Activated naive CD4-positive, alpha-beta T cell treated with anti-CD3 and anti-CD28 coated beads, Interleukin-2, amount 50 U/mL, for 72 hours (primary cell): ENCODE data around the gene ACP6. TPM values are rescaled to one million over a fixed set of nuclear protein-coding genes. Genes with fewer than 3 reads are reported as not detected.
"Not testable (repeated sequence)": the region's sequence is repeated elsewhere in the genome, so short reads cannot be mapped to it uniquely, and the experiment has no call there.

Experiments
- ATAC-seq, 2 donors: fragments of 150-1000 bp; cut with Tn5 transposase; 2 replicates each; pipeline ENCODE4 v1.10.0; 2021; ENCODE audit warnings: mild to moderate bottlenecking in 2 of 2, moderate library complexity in 2 of 2
- DNase-seq, 2 donors: peaks; one replicate each; pipeline ENCODE4 v3.0.0; 2021 to 2022; ENCODE audit warnings: low spot score in 2 of 2
- H3K27ac Mint-ChIP-seq, 2 donors: one replicate each; pipeline ENCODE4 v1.8.0; 2022; ENCODE audit warnings: mild to moderate bottlenecking in 2 of 2, mixed read lengths in 2 of 2
- H3K36me3 Mint-ChIP-seq, 2 donors: one replicate each; pipeline ENCODE4 v1.8.0; 2022; ENCODE audit warnings: mixed read lengths in 2 of 2
- H3K9me3 Mint-ChIP-seq, 2 donors: one replicate each; pipeline ENCODE4 v1.8.0; 2022; ENCODE audit warnings: mixed read lengths in 2 of 2
- total RNA-seq, 2 donors: library from RNA; stranded (reverse); gene quantifications; one replicate each; pipeline ENCODE4 v1.2.3, GENCODE V29; 2022

ACP6 gene
- total RNA-seq, 2 donors from 2014 or later, result 9.0 to 19.6 TPM

DNA sequence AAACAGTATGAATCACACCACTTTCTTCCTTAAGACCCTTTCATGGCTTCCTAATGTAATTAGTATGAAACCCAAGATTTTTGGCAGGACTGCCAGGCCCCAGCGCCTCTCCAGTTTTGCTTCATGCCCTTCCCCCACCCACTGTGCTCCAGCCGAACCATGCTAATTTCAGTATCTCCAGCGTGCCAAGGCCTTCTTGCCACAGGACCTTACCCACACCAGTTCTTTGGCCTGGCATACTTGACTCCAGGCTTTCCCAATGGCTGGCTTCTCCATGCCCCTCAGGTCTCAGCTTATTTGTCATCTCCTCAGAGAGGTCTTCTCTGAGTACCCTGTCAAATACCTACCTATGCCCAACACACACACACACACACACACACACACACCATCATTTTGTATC lies 38.5 kb downstream of the ACP6 start:
- DNase-seq (no peak), ATAC-seq (no peak)
- Mint-ChIP-seq H3K27ac (no peak overlapping the region), H3K36me3 (no peaks in the 10 kb centered on the region), H3K9me3 (no peaks in the 10 kb centered on the region)

DNA sequence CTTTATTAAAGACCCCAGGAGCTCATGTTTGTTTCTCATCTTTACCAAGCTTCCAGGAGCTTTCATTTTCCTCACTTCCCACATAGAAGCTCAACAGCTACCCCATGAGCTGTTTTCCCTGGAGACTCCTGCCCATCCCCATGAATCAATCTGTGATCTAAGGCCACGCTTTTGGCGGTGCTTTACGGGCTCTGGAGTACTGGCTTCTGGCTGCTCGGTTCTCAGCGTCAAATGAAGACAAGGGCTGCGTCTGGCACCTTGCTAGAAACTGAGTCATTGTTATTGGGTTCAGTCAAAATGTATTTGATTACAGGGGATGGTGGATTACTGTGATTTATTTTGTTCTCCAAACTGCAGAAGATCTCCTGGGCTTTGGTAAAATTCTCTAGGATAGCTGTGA lies 39.9 kb downstream of the ACP6 start:
- H3K27ac Mint-ChIP-seq, result peak overlapping the region in 1 of 2 donors; percentile 16
- H3K36me3 Mint-ChIP-seq, result no peaks in the 10 kb centered on the region
- no peak for ATAC-seq
- no peak for DNase-seq
- no peaks in the 10 kb centered on the region for H3K9me3 Mint-ChIP-seq

- DNase-seq (no peak), ATAC-seq (no peak)
- Mint-ChIP-seq H3K27ac (peak overlapping the region in 1 of 2 donors; percentile 16), H3K9me3 (no peaks in the 10 kb centered on the region), H3K36me3 (no peaks in the 10 kb centered on the region)
Observed at GRCh38 chr1:147630022-147630421, 40.3 kb downstream of the ACP6 start.

DNA sequence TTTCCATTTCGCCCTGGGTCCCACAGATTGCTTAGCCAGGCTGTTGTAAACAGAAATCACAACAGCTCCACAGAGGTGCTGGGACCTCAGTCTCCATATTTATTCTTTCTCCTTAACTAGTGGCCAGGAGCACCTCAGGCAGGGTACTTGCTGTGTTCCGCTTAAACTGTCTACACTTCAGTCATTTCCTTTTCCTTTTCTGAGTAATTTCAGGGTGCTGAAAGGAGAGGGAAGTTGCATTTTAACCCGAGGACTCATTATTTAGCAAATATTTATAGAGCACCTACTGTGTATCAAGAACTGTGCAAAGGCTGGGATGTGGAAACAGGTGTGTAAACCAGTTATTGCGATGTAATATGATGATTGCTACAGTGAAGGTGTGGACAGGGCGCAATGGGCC lies 41.9 kb downstream of the ACP6 start:
- ATAC-seq, result no peak
- no peak for DNase-seq
- Mint-ChIP-seq H3K27ac (no peak overlapping the region), H3K9me3 (no peaks in the 10 kb centered on the region), H3K36me3 (no peaks in the 10 kb centered on the region)

GRCh38 chr1:147627435-147628110 lies 42.8 kb downstream of the ACP6 start:
- Mint-ChIP-seq H3K36me3 (no peaks in the 10 kb centered on the region), H3K27ac (peak overlapping the region in 1 of 2 donors; percentile 5), H3K9me3 (no peaks in the 10 kb centered on the region)
- ATAC-seq (peak; percentile 66 to 82), DNase-seq (peak in 1 of 2 donors; percentile 59)

- H3K36me3 Mint-ChIP-seq, result no peaks in the 10 kb centered on the region
- no peak for DNase-seq
- H3K27ac Mint-ChIP-seq, result peak overlapping the region in 1 of 2 donors; percentile 5
- ATAC-seq, result no peak
- no peaks in the 10 kb centered on the region for H3K9me3 Mint-ChIP-seq
Observed at GRCh38 chr1:147626739-147627138, 43.6 kb downstream of the ACP6 start.

GRCh38 chr1:147626291-147626690 lies 44.0 kb downstream of the ACP6 start:
- no peaks in the 10 kb centered on the region for H3K9me3 Mint-ChIP-seq
- DNase-seq, result no peak
- H3K27ac Mint-ChIP-seq, result peak overlapping the region in 1 of 2 donors; percentile 45
- ATAC-seq, result peak in 1 of 2 donors; percentile 28
- no peaks in the 10 kb centered on the region for H3K36me3 Mint-ChIP-seq

DNA sequence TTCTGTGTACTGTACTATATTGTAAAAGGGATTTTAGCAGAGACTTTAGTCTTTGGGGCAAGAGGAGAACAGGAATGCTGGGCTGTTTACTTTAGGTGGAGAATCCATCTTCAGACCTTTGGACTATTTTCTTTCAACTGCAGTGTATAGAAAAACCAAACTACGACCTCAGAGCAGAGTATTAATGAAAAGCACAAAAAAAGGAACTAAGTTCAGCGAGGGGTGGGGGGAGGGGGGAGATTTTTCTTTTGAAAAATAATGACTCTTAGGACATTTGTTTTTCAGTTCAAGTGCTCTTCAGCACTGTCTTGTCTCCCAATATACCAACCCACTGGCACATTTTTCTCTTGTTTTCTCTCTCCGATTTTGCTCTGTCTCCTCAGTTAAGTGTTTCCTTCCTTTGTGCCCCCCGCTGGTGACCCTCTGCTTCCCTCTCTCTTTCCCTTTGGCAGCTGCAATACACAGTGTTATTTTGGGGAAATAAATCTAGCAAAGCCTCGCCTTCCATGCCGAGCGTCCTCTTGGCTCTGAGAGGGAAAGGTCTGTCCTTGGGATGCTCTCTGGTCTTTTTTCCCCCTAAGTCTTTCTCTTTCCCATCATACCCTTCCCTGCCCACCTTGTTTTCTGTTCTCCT lies 44.8 kb downstream of the ACP6 start:
- DNase-seq (no peak), ATAC-seq (no peak)

DNA sequence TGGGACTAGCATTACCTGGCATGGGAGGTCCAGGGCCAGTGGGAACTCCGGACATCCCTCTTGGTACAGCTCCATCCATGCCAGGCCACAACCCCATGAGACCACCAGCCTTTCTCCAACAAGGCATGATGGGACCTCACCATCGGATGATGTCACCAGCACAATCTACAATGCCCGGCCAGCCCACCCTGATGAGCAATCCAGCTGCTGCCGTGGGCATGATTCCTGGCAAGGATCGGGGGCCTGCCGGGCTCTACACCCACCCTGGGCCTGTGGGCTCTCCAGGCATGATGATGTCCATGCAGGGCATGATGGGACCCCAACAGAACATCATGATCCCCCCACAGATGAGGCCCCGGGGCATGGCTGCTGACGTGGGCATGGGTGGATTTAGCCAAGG lies 45.8 kb downstream of the ACP6 start:
- Mint-ChIP-seq H3K27ac (no peak overlapping the region), H3K36me3 (no peaks in the 10 kb centered on the region)

More for the DNA sequence above, 44.8 kb downstream of the ACP6 start:
- Mint-ChIP-seq H3K9me3 (no peaks in the 10 kb centered on the region), H3K27ac (no peak overlapping the region), H3K36me3 (no peaks in the 10 kb centered on the region)

DNA sequence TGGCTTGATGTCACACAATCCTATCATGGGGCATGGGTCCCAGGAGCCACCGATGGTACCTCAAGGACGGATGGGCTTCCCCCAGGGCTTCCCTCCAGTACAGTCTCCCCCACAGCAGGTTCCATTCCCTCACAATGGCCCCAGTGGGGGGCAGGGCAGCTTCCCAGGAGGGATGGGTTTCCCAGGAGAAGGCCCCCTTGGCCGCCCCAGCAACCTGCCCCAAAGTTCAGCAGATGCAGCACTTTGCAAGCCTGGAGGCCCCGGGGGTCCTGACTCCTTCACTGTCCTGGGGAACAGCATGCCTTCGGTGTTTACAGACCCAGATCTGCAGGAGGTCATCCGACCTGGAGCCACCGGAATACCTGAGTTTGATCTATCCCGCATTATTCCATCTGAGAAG lies 46.3 kb downstream of the ACP6 start:
- Mint-ChIP-seq H3K9me3 (no peaks in the 10 kb centered on the region), H3K36me3 (peaks cover under 1% of the 10 kb centered on the region in 2 donors), H3K27ac (no peak overlapping the region)
- DNase-seq (no peak), ATAC-seq (no peak)

More for the DNA sequence above, 45.8 kb downstream of the ACP6 start:
- H3K9me3 Mint-ChIP-seq, result no peaks in the 10 kb centered on the region
- ATAC-seq (no peak), DNase-seq (no peak)

- ATAC-seq (no peak), DNase-seq (no peak)
- peak overlapping the region; percentile 1 to 53 for H3K27ac Mint-ChIP-seq
- H3K9me3 Mint-ChIP-seq, result no peaks in the 10 kb centered on the region
- H3K36me3 Mint-ChIP-seq, result peaks cover 8 to 9% of the 10 kb centered on the region in 2 donors
Observed at GRCh38 chr1:147622731-147623130, 47.6 kb downstream of the ACP6 start.

- ATAC-seq (no peak), DNase-seq (no peak)
- peaks cover 15% of the 10 kb centered on the region in 2 donors for H3K36me3 Mint-ChIP-seq
- H3K27ac Mint-ChIP-seq, result peak overlapping the region in 1 of 2 donors; percentile 48
- H3K9me3 Mint-ChIP-seq, result no peaks in the 10 kb centered on the region
Observed at GRCh38 chr1:147620543-147620942, 49.8 kb downstream of the ACP6 start.

GRCh38 chr1:147619741-147620140 lies 50.6 kb downstream of the ACP6 start:
- Mint-ChIP-seq H3K9me3 (no peaks in the 10 kb centered on the region), H3K27ac (no peak overlapping the region), H3K36me3 (peaks cover 16 to 17% of the 10 kb centered on the region in 2 donors)
- no peak for DNase-seq
- ATAC-seq, result no peak

GRCh38 chr1:147618771-147619170 lies 51.6 kb downstream of the ACP6 start:
- no peak for ATAC-seq
- Mint-ChIP-seq H3K36me3 (peaks cover 17 to 19% of the 10 kb centered on the region in 2 donors), H3K27ac (peak overlapping the region; percentile 55 to 80), H3K9me3 (no peaks in the 10 kb centered on the region)
- no peak for DNase-seq

DNA sequence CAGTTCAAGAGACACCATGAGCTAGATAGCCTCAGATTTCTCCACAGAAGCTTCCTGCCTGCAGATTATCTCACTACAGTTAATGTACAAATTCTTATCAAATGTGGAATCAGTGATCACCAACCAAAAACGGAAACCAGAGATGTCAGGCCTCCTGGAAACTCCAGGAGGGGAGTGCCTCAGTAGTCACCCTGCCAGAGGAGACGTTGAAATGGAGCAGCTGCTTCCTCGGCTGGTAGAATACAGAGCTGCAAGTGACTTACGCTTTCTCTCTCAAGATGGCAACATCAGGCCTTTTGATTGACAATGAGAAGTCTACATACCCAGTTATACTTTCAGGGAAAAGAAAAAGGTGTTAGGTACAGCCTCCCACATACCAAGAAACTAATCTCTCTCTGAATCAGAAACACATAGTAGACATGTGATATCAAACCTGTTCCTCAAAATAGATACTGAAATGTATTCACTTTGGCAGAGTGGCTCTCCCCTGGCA lies 52.2 kb downstream of the ACP6 start:
- Mint-ChIP-seq H3K27ac (peak overlapping the region; percentile 45 to 55), H3K9me3 (no peaks in the 10 kb centered on the region), H3K36me3 (peaks cover 17 to 24% of the 10 kb centered on the region in 2 donors)
- peak; percentile 82 to 91 for ATAC-seq
- no peak for DNase-seq

DNA sequence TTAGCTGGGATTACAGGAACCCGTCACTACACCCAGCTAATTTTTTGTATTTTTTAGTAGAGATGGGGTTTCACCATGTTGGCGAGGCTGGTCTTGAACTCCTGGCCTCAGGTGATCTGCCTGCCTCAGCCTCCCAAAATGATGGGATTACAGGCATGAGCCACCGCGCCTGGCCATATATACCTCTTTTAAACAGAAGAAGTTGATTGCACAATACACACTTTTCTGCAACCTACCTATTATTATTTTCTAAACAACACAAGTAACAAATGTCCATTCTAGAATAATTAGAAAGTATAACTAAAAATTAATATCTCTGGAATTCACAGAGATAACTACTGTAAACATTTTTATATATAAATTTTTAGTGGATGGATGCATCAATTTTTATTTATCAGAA lies 55.4 kb downstream of the ACP6 start:
- DNase-seq, H3K9me3 Mint-ChIP-seq, H3K27ac Mint-ChIP-seq, ATAC-seq: not testable (repeated sequence)
- H3K36me3 Mint-ChIP-seq, result peaks cover 17 to 28% of the 10 kb centered on the region in 2 donors

GRCh38 chr1:147613506-147613905 lies 56.8 kb downstream of the ACP6 start:
- Mint-ChIP-seq H3K27ac (peak overlapping the region; percentile 10 to 38), H3K9me3 (no peaks in the 10 kb centered on the region), H3K36me3 (peaks cover 12 to 23% of the 10 kb centered on the region in 2 donors)
- no peak for ATAC-seq
- DNase-seq, result no peak

- ATAC-seq, result no peak
- peaks cover 17 to 25% of the 10 kb centered on the region in 2 donors for H3K36me3 Mint-ChIP-seq
- DNase-seq, result no peak
- H3K9me3 Mint-ChIP-seq, result no peaks in the 10 kb centered on the region
- H3K27ac Mint-ChIP-seq, result peak overlapping the region in 1 of 2 donors; percentile 69
Observed at GRCh38 chr1:147612366-147612765, 58.0 kb downstream of the ACP6 start.
